ENCODE results near the gene CGB7. TPM values are rescaled to one million over a fixed set of nuclear protein-coding genes. Genes with fewer than 3 reads are reported as not detected.

CGB7 gene
- total RNA-seq, 1 donor: under 0.01 TPM

DNA sequence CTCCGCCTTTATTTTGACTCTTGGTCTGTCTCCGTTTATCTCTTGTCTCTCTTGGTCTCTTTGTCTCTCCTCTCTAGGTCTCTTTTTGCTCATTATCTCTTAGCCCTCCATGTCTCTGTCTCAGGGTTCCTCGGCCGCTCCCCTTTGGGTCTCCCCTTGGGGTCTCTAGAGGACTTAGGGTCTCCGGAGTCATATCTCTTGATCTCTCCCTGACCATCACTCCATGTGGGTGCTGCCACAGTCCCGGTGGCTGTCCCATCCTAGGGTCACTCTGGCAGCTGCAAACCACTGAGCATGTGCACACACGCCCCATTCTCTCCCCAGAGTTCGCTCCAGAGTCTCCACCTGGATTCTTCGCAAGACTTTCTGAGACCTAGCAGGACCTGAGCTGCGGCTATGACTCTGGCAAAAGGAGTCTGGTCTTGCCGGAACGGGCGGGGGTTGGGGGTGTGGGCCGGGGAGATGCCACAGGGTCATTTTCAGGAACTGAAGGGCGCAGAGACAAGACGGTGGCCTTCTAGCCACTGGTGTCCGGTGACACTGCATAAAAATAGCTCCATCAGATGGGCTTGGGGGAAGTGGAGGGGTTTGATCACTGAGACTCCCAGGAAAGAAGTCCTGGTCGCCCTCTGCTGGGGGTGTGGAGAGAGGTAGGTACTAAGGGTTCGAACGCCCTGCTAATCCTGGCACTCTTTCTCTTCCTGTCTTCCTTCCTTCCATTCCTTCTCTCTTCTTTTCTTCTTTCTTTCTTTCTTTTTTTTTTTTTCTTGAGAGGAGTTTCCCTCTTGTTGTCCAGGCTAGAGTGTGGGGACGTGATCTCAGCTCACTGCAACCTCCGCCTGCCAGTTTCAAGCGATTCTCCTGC is 16.2 kb upstream of the CGB7 start:
- H2AFZ ChIP-seq (ENCODE audit: low read length): no peak overlapping the region
- TF ChIP-seq, protein P1, sequence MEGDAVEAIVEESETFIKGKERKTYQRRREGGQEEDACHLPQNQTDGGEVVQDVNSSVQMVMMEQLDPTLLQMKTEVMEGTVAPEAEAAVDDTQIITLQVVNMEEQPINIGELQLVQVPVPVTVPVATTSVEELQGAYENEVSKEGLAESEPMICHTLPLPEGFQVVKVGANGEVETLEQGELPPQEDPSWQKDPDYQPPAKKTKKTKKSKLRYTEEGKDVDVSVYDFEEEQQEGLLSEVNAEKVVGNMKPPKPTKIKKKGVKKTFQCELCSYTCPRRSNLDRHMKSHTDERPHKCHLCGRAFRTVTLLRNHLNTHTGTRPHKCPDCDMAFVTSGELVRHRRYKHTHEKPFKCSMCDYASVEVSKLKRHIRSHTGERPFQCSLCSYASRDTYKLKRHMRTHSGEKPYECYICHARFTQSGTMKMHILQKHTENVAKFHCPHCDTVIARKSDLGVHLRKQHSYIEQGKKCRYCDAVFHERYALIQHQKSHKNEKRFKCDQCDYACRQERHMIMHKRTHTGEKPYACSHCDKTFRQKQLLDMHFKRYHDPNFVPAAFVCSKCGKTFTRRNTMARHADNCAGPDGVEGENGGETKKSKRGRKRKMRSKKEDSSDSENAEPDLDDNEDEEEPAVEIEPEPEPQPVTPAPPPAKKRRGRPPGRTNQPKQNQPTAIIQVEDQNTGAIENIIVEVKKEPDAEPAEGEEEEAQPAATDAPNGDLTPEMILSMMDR (IDR thresholded peaks at IDR 0.05; ENCODE audit: extremely low read depth, low read depth, low read length): peak; percentile 20
- no peak overlapping the region for H3K4me2 ChIP-seq (ENCODE audit: insufficient read depth, low read length)
- H3K36me3 ChIP-seq (ENCODE audit: insufficient read depth, low read length): no peaks in the 10 kb centered on the region
- no peak overlapping the region for H3K27ac ChIP-seq (ENCODE audit: low read depth, low read length)
- peak; percentile 93 for DNase-seq (ENCODE audit: insufficient read length, low spot score, missing footprints)
- peaks cover 19% of the 10 kb centered on the region for H3K27me3 ChIP-seq (ENCODE audit: insufficient read depth, low read length)
- no peaks in the 10 kb centered on the region for H4K20me1 ChIP-seq (ENCODE audit: insufficient read depth, low read length)
- no peaks in the 10 kb centered on the region for H3K9me3 ChIP-seq (ENCODE audit: low read depth, low read length)
- H3K4me1 ChIP-seq (ENCODE audit: insufficient read depth, low read length): no peaks in the 10 kb centered on the region
- no peaks in the 10 kb centered on the region for H3K79me2 ChIP-seq (ENCODE audit: insufficient read depth, low read length)
- no peak overlapping the region for H3K4me3 ChIP-seq (ENCODE audit: insufficient read depth, low read length)

DNA sequence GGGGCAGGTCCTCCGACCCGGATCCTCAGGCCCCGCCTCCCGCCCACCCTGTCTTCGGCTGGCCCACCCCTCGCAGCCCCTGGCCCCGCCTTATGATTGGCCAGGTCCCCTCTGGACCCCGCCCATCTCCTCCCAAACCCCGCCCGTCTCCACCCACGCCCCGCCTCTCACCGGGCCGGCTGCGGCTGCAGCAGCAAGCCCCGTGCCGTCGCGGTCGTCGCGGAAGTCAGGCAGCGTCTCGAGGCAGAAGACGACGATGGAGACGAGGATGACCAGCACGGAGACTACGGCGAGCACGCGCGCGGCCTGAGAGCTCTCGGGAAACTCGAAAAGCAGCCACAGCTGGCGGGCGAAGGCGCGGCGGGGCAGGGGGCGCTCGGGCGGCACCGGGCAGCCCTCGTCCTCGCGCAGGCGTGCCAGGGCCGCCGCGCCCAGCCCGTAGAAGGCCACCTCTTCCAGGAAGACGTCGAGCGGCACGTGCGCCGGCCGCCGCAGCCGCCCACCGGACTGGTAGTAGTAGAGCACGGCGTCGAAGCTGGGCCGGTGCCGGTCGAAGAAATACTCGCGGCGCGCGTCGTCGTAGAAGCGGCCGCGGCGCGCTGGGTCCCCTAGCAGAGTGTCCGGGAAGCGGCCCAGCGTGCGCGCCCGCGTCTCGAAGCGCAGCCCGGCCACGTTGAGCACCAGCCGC is 14.5 kb upstream of the CGB7 start:
- no peaks in the 10 kb centered on the region for H3K79me2 ChIP-seq (ENCODE audit: insufficient read depth, low read length)
- H3K27ac ChIP-seq (ENCODE audit: low read depth, low read length): no peak overlapping the region
- H2AFZ ChIP-seq (ENCODE audit: low read length): no peak overlapping the region
- peaks cover 19% of the 10 kb centered on the region for H3K27me3 ChIP-seq (ENCODE audit: insufficient read depth, low read length)
- H3K36me3 ChIP-seq (ENCODE audit: insufficient read depth, low read length): no peaks in the 10 kb centered on the region
- peak; percentile 72 for DNase-seq (ENCODE audit: insufficient read length, low spot score, missing footprints)
- TF ChIP-seq, protein P1 (IDR thresholded peaks at IDR 0.05; ENCODE audit: extremely low read depth, low read depth, low read length): no peak
- H3K9me3 ChIP-seq (ENCODE audit: low read depth, low read length): no peaks in the 10 kb centered on the region
- no peaks in the 10 kb centered on the region for H3K4me1 ChIP-seq (ENCODE audit: insufficient read depth, low read length)
- peak overlapping the region; percentile 13 for H3K4me3 ChIP-seq (ENCODE audit: insufficient read depth, low read length)
- H4K20me1 ChIP-seq (ENCODE audit: insufficient read depth, low read length): no peaks in the 10 kb centered on the region
- H3K4me2 ChIP-seq (ENCODE audit: insufficient read depth, low read length): no peak overlapping the region

DNA sequence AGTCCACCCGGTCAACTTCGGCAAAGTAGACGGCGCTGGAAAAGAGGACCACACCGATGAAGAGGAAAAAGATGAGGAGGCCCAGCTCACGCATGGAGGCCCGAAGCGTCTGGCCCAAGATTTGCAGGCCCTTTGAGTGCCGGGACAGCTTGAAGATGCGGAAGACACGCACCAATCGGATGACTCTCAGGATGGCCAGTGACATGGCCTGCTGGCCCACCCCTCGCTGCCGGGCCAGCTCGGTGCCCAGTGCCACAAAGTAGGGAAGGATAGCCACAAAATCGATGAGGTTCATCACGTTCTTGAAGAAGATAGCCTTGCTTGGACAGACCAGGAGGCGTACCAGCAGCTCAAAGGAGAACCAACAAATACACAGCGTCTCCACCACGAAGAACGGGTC is 12.9 kb upstream of the CGB7 start:
- Histone ChIP-seq H3K9me3 (ENCODE audit: low read depth, low read length) (no peaks in the 10 kb centered on the region), H2AFZ (ENCODE audit: low read length) (no peak overlapping the region), H3K27ac (ENCODE audit: low read depth, low read length) (no peak overlapping the region), H3K79me2 (ENCODE audit: insufficient read depth, low read length) (no peaks in the 10 kb centered on the region), H3K36me3 (ENCODE audit: insufficient read depth, low read length) (no peaks in the 10 kb centered on the region), H3K4me2 (ENCODE audit: insufficient read depth, low read length) (no peak overlapping the region), H4K20me1 (ENCODE audit: insufficient read depth, low read length) (no peaks in the 10 kb centered on the region), H3K4me1 (ENCODE audit: insufficient read depth, low read length) (no peaks in the 10 kb centered on the region), H3K4me3 (ENCODE audit: insufficient read depth, low read length) (no peak overlapping the region), H3K27me3 (ENCODE audit: insufficient read depth, low read length) (peaks cover 19% of the 10 kb centered on the region)
- TF ChIP-seq, protein P1 (IDR thresholded peaks at IDR 0.05; ENCODE audit: extremely low read depth, low read depth, low read length): no peak
- peak; percentile 67 for DNase-seq (ENCODE audit: insufficient read length, low spot score, missing footprints)

DNA sequence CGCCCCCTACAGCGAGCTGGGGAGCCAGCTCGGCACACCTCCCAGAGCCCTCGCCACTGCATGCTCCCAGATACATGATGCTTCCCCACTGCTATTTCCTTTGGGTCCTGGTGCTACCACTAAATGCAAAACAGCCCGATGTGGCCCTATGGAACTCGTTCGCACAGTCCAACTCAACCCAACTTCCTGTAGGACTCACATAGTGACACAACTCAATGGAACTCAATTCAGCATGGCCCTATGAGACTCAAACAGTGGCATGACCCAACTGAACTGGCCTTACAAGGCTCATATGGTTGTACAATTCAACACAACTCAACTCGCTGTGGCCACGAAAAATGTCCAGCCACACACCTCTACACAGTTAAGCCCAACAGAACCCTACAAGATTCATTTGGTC is 11.5 kb upstream of the CGB7 start:
- no peaks in the 10 kb centered on the region for H3K79me2 ChIP-seq (ENCODE audit: insufficient read depth, low read length)
- no peak overlapping the region for H3K27ac ChIP-seq (ENCODE audit: low read depth, low read length)
- peaks cover 21% of the 10 kb centered on the region for H3K27me3 ChIP-seq (ENCODE audit: insufficient read depth, low read length)
- H4K20me1 ChIP-seq (ENCODE audit: insufficient read depth, low read length): no peaks in the 10 kb centered on the region
- no peak overlapping the region for H3K4me2 ChIP-seq (ENCODE audit: insufficient read depth, low read length)
- TF ChIP-seq, protein P1 (IDR thresholded peaks at IDR 0.05; ENCODE audit: extremely low read depth, low read depth, low read length): no peak
- no peak for DNase-seq (ENCODE audit: insufficient read length, low spot score, missing footprints)
- no peaks in the 10 kb centered on the region for H3K4me1 ChIP-seq (ENCODE audit: insufficient read depth, low read length)
- H2AFZ ChIP-seq (ENCODE audit: low read length): no peak overlapping the region
- no peaks in the 10 kb centered on the region for H3K9me3 ChIP-seq (ENCODE audit: low read depth, low read length)
- no peaks in the 10 kb centered on the region for H3K36me3 ChIP-seq (ENCODE audit: insufficient read depth, low read length)
- no peak overlapping the region for H3K4me3 ChIP-seq (ENCODE audit: insufficient read depth, low read length)

Measured in osteoblast (primary cell).